ENCODE results near the gene LCN2. TPM values are rescaled to one million over a fixed set of nuclear protein-coding genes. Genes with fewer than 3 reads are reported as not detected.
A peak's percentile ranks its signal among the peaks of the same experiment; 100 is the strongest.

Gene LCN2
- total and polyA plus RNA-seq, 9 of the 15 experiments (the other 6 are each of a cell fraction or from before 2014, with no cell fraction given), result 0.10 to 1.2 (median 0.44) TPM; not detected in 1

- TF ChIP-seq MTF1 (CRISPR knock-in tag; IDR thresholded peaks at IDR 0.05; ENCODE audit: borderline replicate concordance), result no peak
- TF ChIP-seq DPF2 (IDR thresholded peaks at IDR 0.05), result peak; percentile 97
- TF ChIP-seq CBFA2T2 (conservative IDR thresholded peaks at IDR 0.05), result peak; percentile 95
- TF ChIP-seq GTF2F1 (IDR thresholded peaks at IDR 0.05; ENCODE audit: low read depth, low read length), result peak; percentile 65; the same call in 1 of the 2 replicates
- TF ChIP-seq REST (IDR thresholded peaks at IDR 0.05; ENCODE audit: borderline replicate concordance), result peak; percentile 66
- no peak for TF ChIP-seq REST (CRISPR knock-in tag; IDR thresholded peaks at IDR 0.05; ENCODE audit: low read depth)
- peak; percentile 34 for TF ChIP-seq HNRNPLL (IDR thresholded peaks at IDR 0.05; ENCODE audit: low read depth, low read length, poor library complexity, severe bottlenecking)
- TF ChIP-seq E2F5 (CRISPR knock-in tag; IDR thresholded peaks at IDR 0.05), result no peak
- no peak for TF ChIP-seq KAT7 (CRISPR knock-in tag; IDR thresholded peaks at IDR 0.05; ENCODE audit: borderline replicate concordance)
- no peak for TF ChIP-seq ZNF57 (CRISPR knock-in tag; IDR thresholded peaks at IDR 0.05)
- TF ChIP-seq JUND (IDR thresholded peaks at IDR 0.05; ENCODE audit: borderline replicate concordance, low read depth, low read length), result peak; percentile 76
- TF ChIP-seq JUND (tag; IDR thresholded peaks at IDR 0.05; ENCODE audit: borderline replicate concordance, low read depth, low read length), result peak; percentile 50; the same call in 1 of the 3 replicates
- TF ChIP-seq MED1 (CRISPR knock-in tag; IDR thresholded peaks at IDR 0.05; ENCODE audit: borderline replicate concordance), result no peak
- TF ChIP-seq ZNF764 (CRISPR knock-in tag; IDR thresholded peaks at IDR 0.05; ENCODE audit: low read depth), result no peak
- TF ChIP-seq NEUROD1 (IDR thresholded peaks at IDR 0.05; ENCODE audit: borderline replicate concordance, low read depth, low read length, partially characterized antibody), result peak; percentile 83
- peak; percentile 35 for TF ChIP-seq TBP (optimal IDR thresholded peaks at IDR 0.05; ENCODE audit: low read depth, low read length)
- no peak for TF ChIP-seq SMAD2 (IDR thresholded peaks at IDR 0.05; ENCODE audit: low read depth, low read length)
- TF ChIP-seq CCNT2 (IDR thresholded peaks at IDR 0.05; ENCODE audit: borderline replicate concordance, extremely low read depth, insufficient read length, low read depth, low read length), result peak; percentile 95
- TF ChIP-seq MAZ (CRISPR knock-in tag; conservative IDR thresholded peaks at IDR 0.05 in 1 of 2, IDR thresholded peaks at IDR 0.05 in 1 of 2), result peak; percentile 65 to 74; a peak in 3 of 4 replicates
These were observed 33.8 kb upstream of the LCN2 start (continued) for GRCh38 chr9:128115187-128116103.
